Natural killer cell (primary cell): ENCODE results near the gene CCDC91. TPM values are rescaled to one million over a fixed set of nuclear protein-coding genes. Genes with fewer than 3 reads are reported as not detected.
A peak's percentile ranks its signal among the peaks of the same experiment; 100 is the strongest.

Experiments used
- ATAC-seq, 3 donors: fragments of 150-1000 bp in 2 of 3; fragments of 200-7000 bp in 1 of 3; cut with Tn5 transposase; 1 replicate in 1 of 3; 2 replicates in 2 of 3; pipeline ENCODE4 v1.10.0; 2021; ENCODE audit warnings: mild to moderate bottlenecking in 2 of 3, moderate library complexity in 2 of 3
- DNase-seq, 2 donors: peaks; one replicate each; pipeline versions ENCODE4 v3.0.0 to v3.0.0-alpha.2; 2013 to 2021; ENCODE audit warnings: mixed read lengths in 1 of 2
- H3K27ac ChIP-seq: one replicate; pipeline ENCODE4 v1.5.1; 2013; ENCODE audit warnings: mild to moderate bottlenecking, low read length
- H3K27me3 ChIP-seq: one replicate; pipeline ENCODE4 v1.6.1; 2013; ENCODE audit warnings: low read length; ENCODE audit not compliant: control insufficient read depth, insufficient read depth
- H3K36me3 ChIP-seq: one replicate; pipeline ENCODE4 v1.6.1; 2013; ENCODE audit warnings: low read length; ENCODE audit not compliant: control insufficient read depth, insufficient read depth
- H3K4me1 ChIP-seq: one replicate; pipeline ENCODE4 v1.6.1; 2013; ENCODE audit warnings: low read length; ENCODE audit not compliant: control insufficient read depth, insufficient read depth
- H3K4me3 ChIP-seq: one replicate; pipeline ENCODE4 v1.5.1; 2013; ENCODE audit warnings: low read length
- H3K9me3 ChIP-seq: one replicate; pipeline ENCODE4 v1.6.1; 2013; ENCODE audit warnings: low read length; ENCODE audit not compliant: control insufficient read depth, insufficient read depth
- H3K27ac Mint-ChIP-seq, 2 donors: one replicate each; pipeline ENCODE4 v1.8.0; 2022; ENCODE audit warnings: mild to moderate bottlenecking in 2 of 2, mixed read lengths in 2 of 2, moderate library complexity in 1 of 2
- H3K27me3 Mint-ChIP-seq, 2 donors: one replicate each; pipeline ENCODE4 v1.8.0; 2022; ENCODE audit warnings: low read depth in 2 of 2, mixed read lengths in 2 of 2
- H3K36me3 Mint-ChIP-seq: one replicate; pipeline ENCODE4 v1.8.0; 2022; ENCODE audit warnings: mixed read lengths
- H3K4me1 Mint-ChIP-seq, 2 donors: one replicate each; pipeline ENCODE4 v1.8.0; 2022; ENCODE audit warnings: mixed read lengths in 2 of 2
- H3K4me3 Mint-ChIP-seq: one replicate; pipeline ENCODE4 v1.8.0; 2022; ENCODE audit warnings: mild to moderate bottlenecking, moderate library complexity, mixed read lengths
- H3K9me3 Mint-ChIP-seq, 2 donors: one replicate each; pipeline ENCODE4 v1.8.0; 2022; ENCODE audit warnings: mixed read lengths in 2 of 2
- WGBS: methylation state at CpG from one replicate; pipeline ENCODE4 v1.1.7; 2013; ENCODE audit warnings: missing lambda C conversion rate; ENCODE audit not compliant: insufficient coverage; 5-methylcytosine and 5-hydroxymethylcytosine counted together
- intact Hi-C: fragments of 100-400 bp; cut with micrococcal nuclease; formaldehyde crosslinking; loops from one replicate; pipeline ENCODE4 v1.14.2; 2022
- total RNA-seq, 4 donors: library from RNA; stranded (reverse); fragments of 120-200 nt in 1 of 4; gene quantifications; one replicate each; pipeline versions ENCODE4 v1.2.3 to v1.2.4, GENCODE V29; 2013 to 2022
- TF ChIP-seq, protein P1 (sequence below): fragments of 200-600 bp; IDR thresholded peaks from one replicate; pipeline ENCODE4 v1.8.0; 2022; ENCODE audit warnings: antibody characterized with exemption

Gene CCDC91
- total RNA-seq, 3 donors from 2014 or later (not counting 1 experiment from before 2014, with no cell fraction given), result 48.8 to 65.8 (median 60.2) TPM

DNA sequence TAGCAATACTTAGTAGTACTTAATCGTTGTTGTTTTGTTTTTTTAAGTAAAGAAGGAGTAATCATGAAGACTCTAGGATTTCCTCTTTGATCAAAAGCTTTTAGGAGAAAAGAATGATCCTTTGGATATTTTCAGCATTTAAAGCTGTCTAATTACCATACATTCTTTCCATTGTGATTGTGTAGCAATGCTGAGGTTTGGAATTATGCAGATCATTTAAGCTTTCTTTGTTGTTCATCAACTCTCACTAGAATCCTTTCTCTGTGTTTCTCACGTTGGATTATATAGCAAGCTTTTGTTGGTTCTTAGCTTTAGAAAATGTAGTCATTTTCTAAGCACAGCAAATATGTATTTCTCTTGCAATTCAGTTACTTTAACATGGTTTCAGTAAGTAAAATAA is 25.8 kb downstream of the CCDC91 start:
- ATAC-seq (no peak), DNase-seq (no peak)
- Mint-ChIP-seq H3K27me3 (no peaks in the 10 kb centered on the region), H3K27ac (no peak overlapping the region), H3K4me1 (peaks cover 20 to 37% of the 10 kb centered on the region in 2 donors), H3K36me3 (peaks cover 7% of the 10 kb centered on the region), H3K4me3 (no peak overlapping the region), H3K9me3 (no peaks in the 10 kb centered on the region)
- no peak overlapping the region for H3K4me3 ChIP-seq
- peaks cover 3% of the 10 kb centered on the region for H3K36me3 ChIP-seq
- intact Hi-C loops, result no loop called here
- TF ChIP-seq, protein P1, sequence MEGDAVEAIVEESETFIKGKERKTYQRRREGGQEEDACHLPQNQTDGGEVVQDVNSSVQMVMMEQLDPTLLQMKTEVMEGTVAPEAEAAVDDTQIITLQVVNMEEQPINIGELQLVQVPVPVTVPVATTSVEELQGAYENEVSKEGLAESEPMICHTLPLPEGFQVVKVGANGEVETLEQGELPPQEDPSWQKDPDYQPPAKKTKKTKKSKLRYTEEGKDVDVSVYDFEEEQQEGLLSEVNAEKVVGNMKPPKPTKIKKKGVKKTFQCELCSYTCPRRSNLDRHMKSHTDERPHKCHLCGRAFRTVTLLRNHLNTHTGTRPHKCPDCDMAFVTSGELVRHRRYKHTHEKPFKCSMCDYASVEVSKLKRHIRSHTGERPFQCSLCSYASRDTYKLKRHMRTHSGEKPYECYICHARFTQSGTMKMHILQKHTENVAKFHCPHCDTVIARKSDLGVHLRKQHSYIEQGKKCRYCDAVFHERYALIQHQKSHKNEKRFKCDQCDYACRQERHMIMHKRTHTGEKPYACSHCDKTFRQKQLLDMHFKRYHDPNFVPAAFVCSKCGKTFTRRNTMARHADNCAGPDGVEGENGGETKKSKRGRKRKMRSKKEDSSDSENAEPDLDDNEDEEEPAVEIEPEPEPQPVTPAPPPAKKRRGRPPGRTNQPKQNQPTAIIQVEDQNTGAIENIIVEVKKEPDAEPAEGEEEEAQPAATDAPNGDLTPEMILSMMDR, result no peak
- H3K9me3 ChIP-seq, result no peaks in the 10 kb centered on the region
- H3K27ac ChIP-seq, result no peak overlapping the region
- no peaks in the 10 kb centered on the region for H3K4me1 ChIP-seq
- no peaks in the 10 kb centered on the region for H3K27me3 ChIP-seq
- no CpG with 5 or more reads among the region's 2 CpGs for WGBS

DNA sequence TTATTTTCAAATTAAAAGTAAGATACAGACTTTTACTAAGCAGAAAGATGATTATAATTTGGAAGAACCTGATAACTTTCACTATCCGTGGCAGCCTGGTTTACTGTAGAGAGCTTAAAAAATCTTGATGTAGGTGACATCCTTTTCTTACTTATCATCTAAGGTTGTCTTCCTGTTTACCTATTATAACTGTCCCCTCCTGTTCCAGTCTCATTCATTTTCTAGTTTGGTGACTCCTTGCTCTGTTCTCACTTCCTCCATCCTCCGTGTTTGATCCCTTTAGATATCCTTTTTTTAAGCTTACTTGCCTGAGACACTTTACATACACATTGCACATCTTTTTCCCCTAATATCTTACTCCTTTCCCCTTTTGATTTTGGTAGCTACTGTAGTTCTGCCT is 27.5 kb downstream of the CCDC91 start:
- no peaks in the 10 kb centered on the region for H3K27me3 ChIP-seq
- TF ChIP-seq, protein P1, result no peak
- H3K4me3 ChIP-seq, result no peak overlapping the region
- no peaks in the 10 kb centered on the region for H3K27me3 Mint-ChIP-seq
- no peaks in the 10 kb centered on the region for H3K9me3 ChIP-seq
- H3K27ac ChIP-seq, result no peak overlapping the region
- H3K4me3 Mint-ChIP-seq, result no peak overlapping the region
- intact Hi-C loops, result no loop called here
- ATAC-seq (no peak), DNase-seq (no peak)
- 75% methylated on average over 2 of the region's 2 CpGs for WGBS
- H3K36me3 ChIP-seq, result no peaks in the 10 kb centered on the region
- H3K9me3 Mint-ChIP-seq, result no peaks in the 10 kb centered on the region
- H3K4me1 ChIP-seq, result peaks cover 7% of the 10 kb centered on the region
- H3K4me1 Mint-ChIP-seq, result peaks cover 37 to 55% of the 10 kb centered on the region in 2 donors
- peaks cover 7% of the 10 kb centered on the region for H3K36me3 Mint-ChIP-seq
- peak overlapping the region in 1 of 2 donors; percentile 4 for H3K27ac Mint-ChIP-seq

DNA sequence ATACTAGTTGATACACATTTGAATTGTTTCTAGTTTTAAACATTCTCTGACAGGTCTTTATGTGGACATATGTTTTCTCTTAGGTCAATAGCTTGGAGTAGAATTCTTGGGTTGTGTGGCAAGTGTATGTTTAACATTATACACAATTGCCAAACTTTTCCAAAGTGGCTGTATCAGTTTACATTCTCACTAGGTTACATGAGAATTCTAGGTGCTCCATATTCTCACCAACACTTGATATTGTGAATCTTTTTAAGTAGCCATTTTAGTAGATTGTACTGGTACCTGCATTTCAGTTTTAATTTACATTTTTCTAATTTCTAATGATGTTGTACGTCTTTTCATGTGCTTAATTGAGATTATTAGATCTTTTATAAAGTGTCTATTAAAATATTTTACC is 28.6 kb downstream of the CCDC91 start:
- Histone ChIP-seq H3K4me1 (peaks cover 10% of the 10 kb centered on the region), H3K4me3 (no peak overlapping the region), H3K27me3 (no peaks in the 10 kb centered on the region), H3K36me3 (no peaks in the 10 kb centered on the region), H3K9me3 (no peaks in the 10 kb centered on the region), H3K27ac (no peak overlapping the region)
- ATAC-seq (no peak), DNase-seq (no peak)
- Mint-ChIP-seq H3K27ac (no peak overlapping the region), H3K4me3 (no peak overlapping the region), H3K36me3 (no peaks in the 10 kb centered on the region), H3K4me1 (peaks cover 43 to 58% of the 10 kb centered on the region in 2 donors), H3K9me3 (no peaks in the 10 kb centered on the region), H3K27me3 (no peaks in the 10 kb centered on the region)
- intact Hi-C loops, result no loop called here
- no CpG with 5 or more reads among the region's 1 CpG for WGBS
- TF ChIP-seq, protein P1, result no peak

DNA sequence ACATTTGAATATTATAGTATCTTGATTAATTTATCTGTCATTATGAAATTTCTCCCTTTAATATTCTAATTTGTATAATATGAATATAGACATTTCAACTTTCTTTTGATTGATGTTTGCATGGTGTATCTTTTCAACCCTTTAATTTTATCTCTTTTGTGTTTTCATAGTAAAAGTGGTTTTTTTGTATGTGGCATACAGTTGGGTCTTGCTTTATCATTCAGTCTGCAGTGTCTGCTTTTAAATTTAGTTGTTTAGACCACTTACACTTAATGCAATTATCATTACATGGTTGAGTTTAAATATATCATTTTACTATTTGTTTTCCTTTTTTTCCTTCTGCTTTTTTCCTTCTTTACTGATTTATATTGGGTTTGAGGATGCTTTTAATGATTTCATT is 29.6 kb downstream of the CCDC91 start:
- Mint-ChIP-seq H3K27me3 (no peaks in the 10 kb centered on the region), H3K4me3 (no peak overlapping the region), H3K27ac (no peak overlapping the region), H3K4me1 (peaks cover 43 to 60% of the 10 kb centered on the region in 2 donors), H3K9me3 (no peaks in the 10 kb centered on the region), H3K36me3 (no peaks in the 10 kb centered on the region)
- Histone ChIP-seq H3K27me3 (no peaks in the 10 kb centered on the region), H3K4me1 (peaks cover 10% of the 10 kb centered on the region), H3K9me3 (no peaks in the 10 kb centered on the region), H3K36me3 (no peaks in the 10 kb centered on the region), H3K27ac (no peak overlapping the region), H3K4me3 (no peak overlapping the region)
- no peak for DNase-seq
- TF ChIP-seq, protein P1, result no peak
- ATAC-seq, result no peak
- intact Hi-C loops, result no loop called here
